Fibroblast of pulmonary artery (primary cell): ENCODE results near the gene ZMAT1.
"Not testable (repeated sequence)": the region's sequence is repeated elsewhere in the genome, so short reads cannot be mapped to it uniquely, and the experiment has no call there.

Source experiments
- DNase-seq: peaks from one replicate; pipeline ENCODE4 v3.0.0-alpha.2; 2010; ENCODE audit warnings: low read depth
- H3K4me3 ChIP-seq: replicated peaks from 2 replicates; pipeline ENCODE4 v1.5.1; 2011; ENCODE audit warnings: low read depth, mild to moderate bottlenecking, control low read depth, low read length, moderate library complexity
- TF ChIP-seq, protein P1 (sequence below): IDR thresholded peaks from 2 replicates; pipeline ENCODE4 v1.5.1; 2011; ENCODE audit warnings: mild to moderate bottlenecking, control low read depth, low read length, inconsistent platforms; ENCODE audit errors: missing control alignments

Gene ZMAT1

DNA sequence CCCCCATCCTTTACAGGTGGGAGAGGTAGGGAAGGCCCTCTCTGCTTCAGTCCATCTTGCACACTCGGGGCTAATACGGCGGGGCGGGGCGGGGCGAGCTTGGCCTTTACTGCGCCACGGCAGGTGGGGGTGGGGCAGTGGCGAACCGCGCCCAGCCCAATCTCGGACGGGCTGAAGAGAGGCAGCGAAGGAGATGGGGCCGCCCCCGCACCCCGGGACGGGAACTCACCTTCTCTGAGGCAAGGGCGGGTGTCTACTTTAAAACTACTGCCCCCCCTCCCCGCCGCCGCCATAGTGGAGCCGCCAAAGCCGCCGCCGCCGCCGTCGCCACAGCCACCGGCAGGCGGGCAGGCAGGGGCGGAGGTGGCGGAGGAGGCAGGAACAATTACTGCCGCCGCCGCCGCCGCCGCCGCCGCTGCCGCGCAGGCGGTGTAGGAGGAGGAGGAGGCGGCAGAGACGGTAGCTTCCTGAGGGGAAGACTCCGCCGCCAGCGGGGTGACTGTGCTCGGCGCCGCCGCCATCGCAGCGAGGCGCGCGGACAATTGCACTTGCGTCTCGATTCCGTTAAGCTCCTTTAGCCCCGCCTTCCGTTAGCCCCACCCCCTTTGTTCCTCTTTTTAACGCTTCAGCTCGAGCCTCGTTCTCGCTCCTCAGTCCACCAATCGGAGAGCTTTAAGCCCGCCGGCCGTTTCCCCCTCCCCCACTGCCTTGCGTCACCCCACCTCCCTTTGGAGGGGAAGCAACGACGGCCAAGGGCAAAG is at the start of gene ZMAT1:
Gene ZMAT1 (minus strand): TSS at position 540 of the 761 bp plus-strand sequence. CDS start 19 bp downstream, at position 521.
- peak; percentile 72 for DNase-seq
- TF ChIP-seq, protein P1, sequence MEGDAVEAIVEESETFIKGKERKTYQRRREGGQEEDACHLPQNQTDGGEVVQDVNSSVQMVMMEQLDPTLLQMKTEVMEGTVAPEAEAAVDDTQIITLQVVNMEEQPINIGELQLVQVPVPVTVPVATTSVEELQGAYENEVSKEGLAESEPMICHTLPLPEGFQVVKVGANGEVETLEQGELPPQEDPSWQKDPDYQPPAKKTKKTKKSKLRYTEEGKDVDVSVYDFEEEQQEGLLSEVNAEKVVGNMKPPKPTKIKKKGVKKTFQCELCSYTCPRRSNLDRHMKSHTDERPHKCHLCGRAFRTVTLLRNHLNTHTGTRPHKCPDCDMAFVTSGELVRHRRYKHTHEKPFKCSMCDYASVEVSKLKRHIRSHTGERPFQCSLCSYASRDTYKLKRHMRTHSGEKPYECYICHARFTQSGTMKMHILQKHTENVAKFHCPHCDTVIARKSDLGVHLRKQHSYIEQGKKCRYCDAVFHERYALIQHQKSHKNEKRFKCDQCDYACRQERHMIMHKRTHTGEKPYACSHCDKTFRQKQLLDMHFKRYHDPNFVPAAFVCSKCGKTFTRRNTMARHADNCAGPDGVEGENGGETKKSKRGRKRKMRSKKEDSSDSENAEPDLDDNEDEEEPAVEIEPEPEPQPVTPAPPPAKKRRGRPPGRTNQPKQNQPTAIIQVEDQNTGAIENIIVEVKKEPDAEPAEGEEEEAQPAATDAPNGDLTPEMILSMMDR: no peak
- H3K4me3 ChIP-seq: peak within 1 kb of the TSS; percentile 44

DNA sequence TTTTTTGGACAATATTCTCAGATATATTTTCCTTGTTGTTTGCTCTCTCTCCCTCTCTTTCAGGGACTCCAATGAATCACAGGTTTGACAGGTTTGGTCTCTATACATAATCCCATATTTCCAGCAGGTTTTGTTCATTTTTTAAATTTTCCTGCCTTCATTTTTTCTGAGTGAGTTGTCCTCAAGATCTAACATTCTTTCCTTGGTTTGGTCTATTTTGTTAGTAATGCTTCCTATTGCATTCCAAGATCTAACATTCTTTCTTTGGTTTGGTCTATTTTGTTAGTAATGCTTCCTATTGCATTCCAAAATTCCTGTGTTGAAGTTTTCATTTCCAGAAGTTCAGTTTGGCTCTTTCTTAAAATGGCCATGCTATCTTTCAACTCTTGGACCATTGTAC is 45.3 kb upstream of the ZMAT1 start:
- TF ChIP-seq, protein P1: no peak

DNA sequence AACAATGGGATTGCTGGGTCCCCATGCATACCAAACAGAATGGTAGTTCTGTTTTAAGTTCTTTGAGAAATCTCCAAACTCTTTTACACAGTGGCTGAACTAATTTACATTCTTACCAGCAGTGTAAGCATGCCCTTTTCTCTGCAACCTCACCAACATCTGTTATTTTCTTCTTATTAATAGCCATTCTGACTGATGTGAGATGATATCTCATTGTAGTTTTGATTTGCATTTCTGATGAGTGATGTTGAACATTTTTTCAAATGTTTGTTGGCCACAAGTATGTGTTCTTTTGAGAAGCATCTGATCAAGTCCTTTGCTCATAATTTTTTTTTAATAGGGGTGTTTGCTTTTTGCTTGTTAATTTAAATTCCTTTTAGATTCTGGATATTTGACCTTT is 41.2 kb upstream of the ZMAT1 start:
- TF ChIP-seq, protein P1: no peak
- H3K4me3 ChIP-seq: no peak overlapping the region
- no peak for DNase-seq

More for the DNA sequence above, 45.3 kb upstream of the ZMAT1 start:
- no peak for DNase-seq
- no peak overlapping the region for H3K4me3 ChIP-seq

DNA sequence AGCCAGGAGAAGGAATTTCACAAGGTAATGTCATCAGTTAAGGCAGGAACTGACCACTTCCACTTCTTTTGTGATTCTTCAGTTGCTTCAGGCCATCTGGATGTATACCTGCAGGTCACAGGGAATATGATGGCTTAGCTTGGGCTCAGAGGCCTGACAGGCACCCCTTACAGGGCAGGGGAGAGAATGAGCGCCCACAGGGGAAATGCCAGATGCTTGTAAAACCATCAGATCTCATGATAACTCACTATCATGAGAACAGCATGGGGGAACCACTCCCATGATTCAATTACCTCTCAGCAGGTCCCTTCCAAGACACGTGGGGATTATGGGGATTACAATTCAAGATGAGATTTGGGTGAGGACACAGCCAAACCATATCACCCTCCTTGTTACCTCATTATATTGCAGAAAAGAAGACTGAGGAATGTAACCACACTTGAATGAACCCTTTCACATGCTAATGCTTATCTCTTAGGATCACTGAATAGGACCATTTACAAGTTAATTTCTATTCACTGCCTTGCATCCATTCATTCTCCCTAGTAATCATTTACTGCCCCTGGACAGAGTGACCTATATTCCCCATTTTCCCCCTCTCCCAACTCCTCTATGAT is 33.2 kb upstream of the ZMAT1 start:
- not testable (repeated sequence) for DNase-seq, H3K4me3 ChIP-seq

DNA sequence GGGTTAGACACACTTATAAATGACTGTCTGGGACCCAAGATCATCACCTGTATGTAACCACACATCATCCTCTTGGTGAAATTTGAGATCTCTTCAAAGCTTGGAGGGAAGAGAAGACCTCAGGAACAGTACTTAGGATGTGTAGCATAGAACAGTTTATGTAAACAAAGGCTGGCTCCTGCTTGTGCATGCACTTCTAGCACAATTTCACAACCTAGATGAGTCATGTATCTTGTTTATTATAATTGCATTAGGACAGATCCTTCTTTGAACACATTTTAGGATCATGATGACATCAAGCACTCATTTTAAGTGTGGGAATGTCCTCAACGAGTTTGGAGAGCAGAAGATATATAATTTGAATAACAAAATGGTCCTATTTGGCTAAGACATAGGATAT is 26.3 kb upstream of the ZMAT1 start:
- TF ChIP-seq, protein P1: no peak
- no peak for DNase-seq
- H3K4me3 ChIP-seq: no peak overlapping the region

DNA sequence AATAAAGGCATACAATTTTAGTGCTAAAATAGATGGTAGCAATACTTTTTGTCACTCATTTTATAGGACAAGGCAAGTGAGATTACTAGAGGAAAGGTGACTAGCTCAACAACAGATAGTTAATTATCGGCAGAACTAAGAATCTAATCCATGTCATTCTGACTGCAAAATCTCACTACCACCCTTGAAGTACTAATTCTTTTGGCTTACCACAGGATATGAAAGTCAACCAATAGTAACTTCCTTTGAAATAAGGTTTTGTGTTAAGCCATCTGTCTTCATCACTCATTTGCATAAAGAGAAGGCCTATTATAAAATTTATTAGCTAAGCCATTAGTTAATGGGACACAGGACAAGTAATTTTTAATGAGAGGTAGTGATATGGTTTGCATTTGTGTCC is 25.3 kb upstream of the ZMAT1 start:
- no peak overlapping the region for H3K4me3 ChIP-seq
- DNase-seq: no peak
- TF ChIP-seq, protein P1: no peak

DNA sequence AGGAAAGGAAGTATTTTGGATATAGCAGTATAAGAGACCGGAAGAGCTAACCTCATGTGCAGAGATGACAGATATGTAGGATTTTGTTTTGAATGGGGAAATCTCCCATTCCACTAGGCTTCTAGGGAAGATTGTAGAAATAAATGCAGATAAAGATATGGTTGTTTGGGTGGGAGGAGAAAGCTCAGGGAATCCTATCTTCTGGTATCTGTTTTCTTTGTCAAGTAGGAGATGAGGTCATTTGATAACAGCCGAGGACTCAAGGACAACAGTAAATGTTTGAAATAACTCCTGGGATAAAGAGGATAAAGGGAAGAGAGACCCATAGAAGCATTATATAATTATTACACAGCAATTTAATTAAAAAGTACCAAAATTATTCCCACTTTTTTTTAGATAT is 24.7 kb upstream of the ZMAT1 start:
- TF ChIP-seq, protein P1: no peak
- H3K4me3 ChIP-seq: no peak overlapping the region
- no peak for DNase-seq
